Stimulated activated naive B cell treated with anti-CD40 and anti-IgM and Interleukin-4, amounts not matched to agents 10 μg/mL and 1 μg/mL and 100 μg/mL, for 72 hours (primary cell): ENCODE data around the gene CCDC177.

ENCODE experiments used
- ATAC-seq, 2 donors: fragments of 150-1000 bp; cut with Tn5 transposase; replicated peaks; 2 replicates each; pipeline ENCODE4 v1.10.0; 2021; ENCODE audit warnings: moderate library complexity in 1 of 2
- DNase-seq: peaks from one replicate; pipeline ENCODE4 v3.0.0; 2021
- H3K27ac Mint-ChIP-seq: one replicate; pipeline ENCODE4 v1.8.0; 2022; ENCODE audit warnings: mild to moderate bottlenecking, mixed read lengths
- H3K27me3 Mint-ChIP-seq, 2 donors: one replicate each; pipeline ENCODE4 v1.8.0; 2022; ENCODE audit warnings: mixed read lengths in 2 of 2
- H3K36me3 Mint-ChIP-seq, 2 donors: one replicate each; pipeline ENCODE4 v1.8.0; 2022; ENCODE audit warnings: mixed read lengths in 2 of 2, mild to moderate bottlenecking in 1 of 2
- H3K4me1 Mint-ChIP-seq, 2 donors: one replicate each; pipeline ENCODE4 v1.8.0; 2022; ENCODE audit warnings: mixed read lengths in 2 of 2, mild to moderate bottlenecking in 1 of 2
- H3K4me3 Mint-ChIP-seq, 2 donors: one replicate each; pipeline ENCODE4 v1.8.0; 2022; ENCODE audit warnings: mild to moderate bottlenecking in 2 of 2, mixed read lengths in 2 of 2, moderate library complexity in 1 of 2
- H3K9me3 Mint-ChIP-seq, 2 donors: one replicate each; pipeline ENCODE4 v1.8.0; 2022; ENCODE audit warnings: mixed read lengths in 2 of 2, mild to moderate bottlenecking in 1 of 2

Gene CCDC177

GRCh38 chr14:69567563-69567962 is 7.1 kb downstream of the CCDC177 start:
- H3K27me3 Mint-ChIP-seq, result peaks cover 56 to 88% of the 10 kb centered on the region in 2 donors
- no peak overlapping the region for H3K27ac Mint-ChIP-seq
- peaks cover 0 to 17% of the 10 kb centered on the region in 2 donors for H3K4me1 Mint-ChIP-seq
- no peak for ATAC-seq
- no peak overlapping the region for H3K4me3 Mint-ChIP-seq
- H3K36me3 Mint-ChIP-seq, result no peaks in the 10 kb centered on the region
- H3K9me3 Mint-ChIP-seq, result no peaks in the 10 kb centered on the region
- DNase-seq, result no peak

DNA sequence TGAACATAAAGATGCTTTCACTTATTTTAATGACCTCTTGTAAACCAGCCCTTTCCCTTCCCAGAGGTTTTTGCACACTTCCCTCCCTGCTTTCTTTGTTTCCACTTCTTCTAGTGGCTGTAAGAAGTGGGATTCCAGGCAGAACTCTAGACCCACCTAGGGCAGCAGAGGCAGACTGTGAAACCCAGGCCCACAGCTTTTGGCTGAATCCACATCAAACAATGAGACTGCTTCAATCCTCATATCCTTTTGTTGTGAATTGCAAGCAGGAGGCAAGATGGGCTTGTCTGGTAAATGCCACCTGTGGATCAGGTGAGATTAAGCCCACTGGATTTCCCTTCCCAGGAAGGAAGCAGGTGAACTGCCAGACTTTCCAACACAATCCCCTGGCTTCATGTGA is 12.8 kb downstream of the CCDC177 start:
- Mint-ChIP-seq H3K9me3 (no peaks in the 10 kb centered on the region), H3K4me1 (no peaks in the 10 kb centered on the region), H3K4me3 (no peak overlapping the region), H3K36me3 (no peaks in the 10 kb centered on the region), H3K27ac (no peak overlapping the region), H3K27me3 (peaks cover 52 to 75% of the 10 kb centered on the region in 2 donors)
- DNase-seq (no peak), ATAC-seq (no peak)

- no peak for DNase-seq
- no peaks in the 10 kb centered on the region for H3K4me1 Mint-ChIP-seq
- H3K27me3 Mint-ChIP-seq, result peaks cover 52 to 65% of the 10 kb centered on the region in 2 donors
- no peaks in the 10 kb centered on the region for H3K36me3 Mint-ChIP-seq
- no peak overlapping the region for H3K4me3 Mint-ChIP-seq
- ATAC-seq, result no peak
- no peaks in the 10 kb centered on the region for H3K9me3 Mint-ChIP-seq
- no peak overlapping the region for H3K27ac Mint-ChIP-seq
Measured at GRCh38 chr14:69560826-69561225, 13.8 kb downstream of the CCDC177 start.

GRCh38 chr14:69559581-69560011 is 15.1 kb downstream of the CCDC177 start:
- H3K27ac Mint-ChIP-seq, result no peak overlapping the region
- DNase-seq (no peak), ATAC-seq (no peak)
- H3K4me3 Mint-ChIP-seq, result no peak overlapping the region
- H3K36me3 Mint-ChIP-seq, result no peaks in the 10 kb centered on the region
- no peaks in the 10 kb centered on the region for H3K4me1 Mint-ChIP-seq
- peaks cover 44 to 63% of the 10 kb centered on the region in 2 donors for H3K27me3 Mint-ChIP-seq
- no peaks in the 10 kb centered on the region for H3K9me3 Mint-ChIP-seq

GRCh38 chr14:69558774-69559173 is 15.9 kb downstream of the CCDC177 start:
- ATAC-seq, result no peak

GRCh38 chr14:69554500-69554899 is 20.2 kb downstream of the CCDC177 start:
- Mint-ChIP-seq H3K4me1 (no peaks in the 10 kb centered on the region), H3K4me3 (no peak overlapping the region), H3K27me3 (peaks cover 46 to 52% of the 10 kb centered on the region in 2 donors), H3K36me3 (no peaks in the 10 kb centered on the region), H3K9me3 (no peaks in the 10 kb centered on the region), H3K27ac (no peak overlapping the region)
- ATAC-seq (no peak), DNase-seq (no peak)

More at GRCh38 chr14:69558774-69559173, 15.9 kb downstream of the CCDC177 start:
- H3K36me3 Mint-ChIP-seq, result no peaks in the 10 kb centered on the region
- no peaks in the 10 kb centered on the region for H3K4me1 Mint-ChIP-seq
- peaks cover 45 to 66% of the 10 kb centered on the region in 2 donors for H3K27me3 Mint-ChIP-seq
- no peak overlapping the region for H3K27ac Mint-ChIP-seq
- no peak for DNase-seq
- H3K9me3 Mint-ChIP-seq, result no peaks in the 10 kb centered on the region
- H3K4me3 Mint-ChIP-seq, result no peak overlapping the region

DNA sequence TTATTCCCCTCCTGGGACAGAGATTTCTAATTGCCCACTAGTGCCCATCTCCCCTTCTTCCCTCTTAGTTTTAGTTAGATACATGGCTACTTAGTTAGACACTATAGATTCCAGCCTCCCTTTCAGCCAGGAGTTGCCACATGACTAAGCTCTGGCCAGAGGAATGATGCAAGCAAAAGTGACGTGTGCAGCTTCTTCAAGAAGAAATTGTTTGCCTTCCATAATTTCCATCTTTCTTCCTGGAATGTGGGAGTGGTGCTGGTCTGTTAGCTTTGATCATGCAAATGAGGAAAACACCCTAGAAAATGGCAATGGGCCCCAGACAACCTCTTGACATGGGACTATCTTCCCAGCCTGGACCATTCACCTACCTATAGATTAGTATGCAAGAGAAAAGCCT is 21.4 kb downstream of the CCDC177 start:
- no peaks in the 10 kb centered on the region for H3K4me1 Mint-ChIP-seq
- no peak overlapping the region for H3K27ac Mint-ChIP-seq
- no peaks in the 10 kb centered on the region for H3K9me3 Mint-ChIP-seq
- no peaks in the 10 kb centered on the region for H3K36me3 Mint-ChIP-seq
- ATAC-seq (no peak), DNase-seq (no peak)
- no peak overlapping the region for H3K4me3 Mint-ChIP-seq
- peaks cover 37 to 41% of the 10 kb centered on the region in 2 donors for H3K27me3 Mint-ChIP-seq

GRCh38 chr14:69551511-69551910 is 23.2 kb downstream of the CCDC177 start:
- Mint-ChIP-seq H3K4me1 (peaks cover 2 to 6% of the 10 kb centered on the region in 2 donors), H3K9me3 (no peaks in the 10 kb centered on the region), H3K36me3 (no peaks in the 10 kb centered on the region), H3K4me3 (no peak overlapping the region), H3K27ac (no peak overlapping the region), H3K27me3 (peaks cover 45 to 49% of the 10 kb centered on the region in 2 donors)
- DNase-seq, result no peak
- no peak for ATAC-seq

- Mint-ChIP-seq H3K27me3 (peaks cover 50 to 59% of the 10 kb centered on the region in 2 donors), H3K27ac (no peak overlapping the region), H3K4me1 (peaks cover 3 to 14% of the 10 kb centered on the region in 2 donors), H3K9me3 (no peaks in the 10 kb centered on the region), H3K36me3 (no peaks in the 10 kb centered on the region), H3K4me3 (no peak overlapping the region)
- ATAC-seq (no peak), DNase-seq (no peak)
Measured at GRCh38 chr14:69548566-69548965, 26.1 kb downstream of the CCDC177 start.

DNA sequence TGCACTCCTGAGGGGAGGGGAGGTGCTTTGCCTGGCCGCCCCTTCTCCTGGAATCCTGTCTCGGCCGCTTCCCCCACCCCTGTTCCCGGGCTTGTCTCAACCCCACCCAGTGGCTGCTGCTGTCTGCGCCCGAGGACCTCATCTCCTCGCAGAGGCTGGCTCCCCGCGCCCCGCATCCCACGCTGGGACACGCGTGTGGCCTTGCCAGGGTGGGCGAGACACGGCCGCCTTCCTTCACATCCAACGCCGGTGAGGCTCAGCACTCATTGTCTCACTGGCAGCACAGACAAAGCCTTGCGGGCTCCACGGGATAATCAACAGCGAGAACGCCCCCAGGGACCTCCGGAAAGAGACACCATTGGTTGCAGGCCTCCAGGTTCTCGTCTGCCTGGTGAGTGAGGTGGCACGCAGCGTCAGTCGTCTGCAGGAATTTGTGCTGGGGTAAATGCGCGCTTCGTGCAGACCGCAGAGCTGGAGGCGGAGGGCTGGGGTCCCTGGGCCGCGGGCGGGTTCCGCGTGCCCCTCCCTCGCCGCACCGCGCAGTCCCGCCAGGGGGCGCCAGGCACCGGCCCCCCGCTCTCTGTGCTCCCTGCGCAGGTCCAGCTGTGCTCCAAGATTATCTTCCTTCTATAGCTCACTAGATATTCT is 26.8 kb downstream of the CCDC177 start:
- no peaks in the 10 kb centered on the region for H3K36me3 Mint-ChIP-seq
- H3K4me1 Mint-ChIP-seq, result peaks cover 5 to 16% of the 10 kb centered on the region in 2 donors
- DNase-seq, result no peak
- no peaks in the 10 kb centered on the region for H3K9me3 Mint-ChIP-seq
- H3K27ac Mint-ChIP-seq, result no peak overlapping the region
- peaks cover 52 to 54% of the 10 kb centered on the region in 2 donors for H3K27me3 Mint-ChIP-seq
- H3K4me3 Mint-ChIP-seq, result no peak overlapping the region
- ATAC-seq, result peak in 1 of 2 donors; percentile 33

DNA sequence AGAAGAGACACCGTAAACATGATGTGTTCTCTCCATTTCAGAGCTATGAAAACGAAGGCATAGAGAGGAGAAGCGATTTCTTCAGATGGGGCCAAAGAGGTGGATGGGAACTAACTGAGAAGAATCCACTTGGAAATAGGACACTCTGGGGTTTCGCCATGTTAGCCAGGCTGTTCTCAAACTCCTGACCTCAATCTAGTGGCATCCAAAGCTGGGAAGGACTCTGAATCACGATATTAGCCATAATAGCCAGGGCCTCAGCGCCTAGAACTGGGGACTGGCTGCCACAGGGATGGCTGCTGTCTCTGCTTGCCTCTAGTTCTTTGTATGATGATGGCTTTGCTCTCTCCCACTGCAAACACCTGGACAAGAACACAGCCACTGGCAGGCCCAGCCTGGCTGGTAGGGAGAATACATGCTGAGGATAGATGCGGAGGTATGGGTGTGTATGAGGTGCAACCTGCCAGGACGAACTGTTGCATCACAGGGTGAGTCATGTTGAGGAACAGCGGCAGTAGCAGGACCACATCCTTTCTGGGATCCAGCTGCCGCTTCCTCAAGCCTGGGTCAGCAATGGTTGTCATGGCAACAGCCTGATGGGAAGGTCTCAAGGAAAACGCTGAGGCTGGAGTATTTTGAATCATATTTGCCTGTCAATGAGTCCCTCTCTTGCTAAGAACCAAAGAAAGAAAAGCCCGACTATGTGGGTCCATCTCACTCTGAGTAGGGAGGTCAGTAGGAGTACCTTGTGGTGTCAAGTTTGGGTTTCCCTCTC is 31.1 kb downstream of the CCDC177 start:
- no peaks in the 10 kb centered on the region for H3K36me3 Mint-ChIP-seq
- ATAC-seq, result peak; percentile 45 to 57
- no peaks in the 10 kb centered on the region for H3K9me3 Mint-ChIP-seq
- no peak for DNase-seq
- peaks cover 42 to 68% of the 10 kb centered on the region in 2 donors for H3K27me3 Mint-ChIP-seq
- H3K4me1 Mint-ChIP-seq, result peaks cover 5 to 16% of the 10 kb centered on the region in 2 donors
- no peak overlapping the region for H3K4me3 Mint-ChIP-seq
- H3K27ac Mint-ChIP-seq, result no peak overlapping the region

- H3K4me1 Mint-ChIP-seq, result peaks cover 3 to 9% of the 10 kb centered on the region in 2 donors
- peaks cover 36 to 62% of the 10 kb centered on the region in 2 donors for H3K27me3 Mint-ChIP-seq
- ATAC-seq, result no peak
- H3K4me3 Mint-ChIP-seq, result no peak overlapping the region
- H3K36me3 Mint-ChIP-seq, result no peaks in the 10 kb centered on the region
- H3K9me3 Mint-ChIP-seq, result no peaks in the 10 kb centered on the region
- H3K27ac Mint-ChIP-seq, result no peak overlapping the region
- no peak for DNase-seq
Measured at GRCh38 chr14:69542311-69542710, 32.4 kb downstream of the CCDC177 start.

DNA sequence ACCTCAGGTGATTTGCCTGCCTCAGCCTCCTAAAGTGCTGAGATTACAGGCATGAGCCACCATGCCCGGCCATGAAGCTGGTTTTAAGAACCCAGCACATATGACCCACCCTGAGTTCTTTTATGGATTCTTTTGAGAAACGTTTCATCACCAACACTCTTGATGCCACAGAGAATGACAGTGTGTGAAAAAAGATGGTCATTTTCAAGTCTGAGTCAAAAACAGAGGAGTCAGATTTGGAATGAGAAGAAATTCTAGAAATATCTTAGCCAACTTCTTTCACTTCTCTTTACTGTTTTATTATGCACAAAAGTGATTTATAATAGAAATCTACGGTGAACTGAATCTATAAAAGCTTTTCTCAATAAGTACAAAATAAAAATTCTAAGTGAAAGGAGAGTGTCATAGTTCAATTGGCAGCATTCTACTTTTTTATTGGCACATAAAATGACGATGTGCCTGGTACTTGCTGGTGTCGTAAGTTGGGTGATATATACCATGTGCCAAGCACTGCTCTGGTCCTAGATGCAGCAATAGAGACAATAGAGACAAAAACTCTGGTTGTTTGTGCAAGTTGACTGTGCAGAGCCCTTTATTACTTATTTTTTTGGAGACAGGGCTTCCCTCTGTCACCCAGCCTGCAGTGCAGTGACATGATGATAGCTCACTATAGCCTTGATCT is 33.9 kb downstream of the CCDC177 start:
- no peaks in the 10 kb centered on the region for H3K36me3 Mint-ChIP-seq
- no peaks in the 10 kb centered on the region for H3K9me3 Mint-ChIP-seq
- H3K27me3 Mint-ChIP-seq, result peaks cover 32 to 56% of the 10 kb centered on the region in 2 donors
- no peak overlapping the region for H3K27ac Mint-ChIP-seq
- peaks cover 3 to 9% of the 10 kb centered on the region in 2 donors for H3K4me1 Mint-ChIP-seq
- no peak for DNase-seq
- ATAC-seq, result peak in 1 of 2 donors; percentile 54
- no peak overlapping the region for H3K4me3 Mint-ChIP-seq

DNA sequence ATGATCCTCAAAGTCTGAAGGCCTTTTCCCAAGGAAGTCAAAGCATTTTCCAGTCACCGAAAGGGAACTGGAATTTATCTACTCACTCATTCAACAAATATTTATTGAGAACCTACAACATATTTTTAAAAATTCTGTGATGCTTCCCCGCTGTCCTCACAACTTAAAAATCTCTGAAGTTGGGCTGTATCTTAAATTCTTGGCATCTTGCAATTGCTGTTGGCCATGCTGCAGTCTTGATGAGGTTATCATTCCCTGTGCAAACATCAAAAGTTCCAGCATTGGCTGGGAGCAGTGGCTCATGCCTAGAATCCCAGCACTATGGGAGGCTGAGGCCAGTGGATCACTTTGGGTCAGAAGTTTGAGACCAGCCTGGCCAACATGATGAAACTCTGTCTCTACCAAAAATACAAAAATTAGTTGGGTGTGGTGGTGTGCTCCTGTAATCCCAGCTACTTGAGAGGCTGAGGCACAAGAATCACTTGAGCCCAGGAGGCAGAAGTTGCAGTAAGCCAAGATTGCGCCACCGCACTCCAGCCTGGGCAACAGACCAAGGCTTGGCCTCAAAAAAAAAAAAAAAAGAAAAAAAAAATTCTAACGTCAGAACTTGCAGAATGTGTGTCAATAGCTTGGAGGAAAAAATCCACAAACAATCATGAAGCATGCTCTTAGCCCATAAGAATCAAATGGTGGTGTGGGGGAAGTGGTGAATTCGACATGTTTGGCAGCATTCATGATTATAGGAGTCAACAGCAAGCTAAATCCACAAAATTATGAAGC is 34.9 kb downstream of the CCDC177 start:
- Mint-ChIP-seq H3K4me3 (no peak overlapping the region), H3K27ac (no peak overlapping the region), H3K4me1 (peaks cover 3 to 9% of the 10 kb centered on the region in 2 donors), H3K9me3 (no peaks in the 10 kb centered on the region), H3K27me3 (peaks cover 40 to 61% of the 10 kb centered on the region in 2 donors), H3K36me3 (no peaks in the 10 kb centered on the region)
- ATAC-seq (no peak), DNase-seq (no peak)
